Epidermal melanocyte (primary cell): ENCODE data around the gene VWA5B1.
A peak's percentile ranks its signal among the peaks of the same experiment; 100 is the strongest.

ENCODE experiments used
- DNase-seq: peaks from one replicate; pipeline ENCODE4 v3.0.0; 2011; ENCODE audit warnings: low spot score; ENCODE audit not compliant: insufficient read length

VWA5B1 gene

DNA sequence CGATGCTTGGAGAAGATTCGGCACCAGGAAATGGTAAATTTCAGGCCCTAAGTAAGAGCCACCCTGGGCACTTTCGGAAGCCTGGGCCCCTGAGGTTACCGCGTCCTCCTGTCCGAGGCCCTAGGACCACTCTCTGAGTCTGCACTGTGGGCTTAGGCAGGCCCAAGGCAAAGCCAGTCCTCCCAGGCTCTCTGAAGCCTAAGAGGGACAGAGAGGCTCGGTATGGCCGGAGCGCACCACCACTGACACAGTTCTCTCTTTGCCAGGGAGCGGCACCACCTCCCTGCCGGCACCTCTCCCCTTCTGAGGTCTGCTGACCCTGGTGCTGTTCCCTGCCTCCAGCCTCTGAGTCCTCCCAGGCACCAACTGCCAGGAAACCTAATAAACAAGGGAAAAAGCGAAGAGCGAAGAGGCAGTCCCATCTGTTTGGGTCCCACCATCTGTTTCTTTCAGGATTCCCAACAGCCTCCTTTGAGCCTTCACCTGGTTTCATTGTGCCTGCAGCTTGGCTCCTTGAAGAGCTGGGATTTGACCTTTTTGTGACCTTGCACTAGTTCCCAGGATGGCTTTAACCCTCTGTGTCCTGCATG lies 57.7 kb downstream of the VWA5B1 start:
- no peak for DNase-seq

DNA sequence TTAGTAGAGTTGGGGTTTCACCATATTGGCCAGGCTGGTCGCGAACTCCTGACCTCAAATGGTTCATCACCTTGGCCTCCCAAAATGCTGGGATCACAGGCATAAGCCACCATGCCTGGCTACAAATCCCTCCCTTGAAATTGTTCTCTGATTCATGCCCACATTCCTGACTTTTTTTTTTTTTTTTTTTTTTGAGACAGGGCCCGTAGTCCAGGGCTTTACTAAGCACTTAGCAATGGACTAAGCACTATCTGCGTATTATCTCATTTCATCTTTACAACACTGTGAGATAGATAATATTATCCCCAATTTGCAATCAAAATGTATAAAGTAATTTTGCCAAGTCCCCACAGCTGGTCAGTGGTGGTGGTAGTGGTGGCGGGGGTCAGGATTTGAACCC lies 58.9 kb downstream of the VWA5B1 start:
- DNase-seq, result no peak

DNA sequence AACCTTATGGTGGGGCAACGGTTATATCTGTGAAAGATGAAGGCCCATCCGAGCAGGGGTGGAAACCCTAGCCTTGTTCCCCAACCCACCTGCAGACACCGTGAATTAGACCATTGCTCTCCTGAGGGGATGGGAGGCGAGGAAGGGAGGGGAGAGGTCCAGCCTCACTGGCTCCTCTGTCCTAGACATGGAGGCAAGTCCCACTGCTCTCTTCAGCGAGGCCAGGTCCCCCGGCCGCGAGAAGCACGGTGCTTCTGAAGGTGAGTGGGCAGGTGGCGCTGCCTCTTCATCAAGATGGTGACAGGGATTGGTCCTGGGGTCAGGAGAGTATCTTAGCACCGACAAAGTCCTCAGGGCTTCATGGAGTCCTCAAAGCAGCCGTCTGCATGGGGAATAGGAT lies 59.3 kb downstream of the VWA5B1 start:
- DNase-seq, result no peak

DNA sequence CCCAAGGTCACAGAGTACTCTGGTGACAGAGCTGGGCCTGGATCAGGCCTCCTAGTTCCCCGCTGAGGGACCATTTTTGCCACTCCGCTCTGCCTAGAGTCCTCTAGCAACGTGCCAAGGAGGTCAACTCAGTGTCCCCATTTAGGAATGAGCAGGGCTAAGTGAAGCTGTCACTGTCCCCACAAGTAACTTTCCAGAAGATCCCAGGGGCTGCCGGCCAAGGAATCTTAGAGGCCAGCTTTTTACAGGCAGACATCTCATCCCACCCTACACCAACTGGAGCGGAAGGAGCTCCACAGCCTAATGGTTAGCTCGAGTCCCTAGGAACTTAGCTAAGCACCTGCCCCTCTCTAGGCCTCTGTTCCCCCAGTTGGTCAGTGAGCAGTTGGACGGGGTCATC lies 59.7 kb downstream of the VWA5B1 start:
- DNase-seq, result no peak

DNA sequence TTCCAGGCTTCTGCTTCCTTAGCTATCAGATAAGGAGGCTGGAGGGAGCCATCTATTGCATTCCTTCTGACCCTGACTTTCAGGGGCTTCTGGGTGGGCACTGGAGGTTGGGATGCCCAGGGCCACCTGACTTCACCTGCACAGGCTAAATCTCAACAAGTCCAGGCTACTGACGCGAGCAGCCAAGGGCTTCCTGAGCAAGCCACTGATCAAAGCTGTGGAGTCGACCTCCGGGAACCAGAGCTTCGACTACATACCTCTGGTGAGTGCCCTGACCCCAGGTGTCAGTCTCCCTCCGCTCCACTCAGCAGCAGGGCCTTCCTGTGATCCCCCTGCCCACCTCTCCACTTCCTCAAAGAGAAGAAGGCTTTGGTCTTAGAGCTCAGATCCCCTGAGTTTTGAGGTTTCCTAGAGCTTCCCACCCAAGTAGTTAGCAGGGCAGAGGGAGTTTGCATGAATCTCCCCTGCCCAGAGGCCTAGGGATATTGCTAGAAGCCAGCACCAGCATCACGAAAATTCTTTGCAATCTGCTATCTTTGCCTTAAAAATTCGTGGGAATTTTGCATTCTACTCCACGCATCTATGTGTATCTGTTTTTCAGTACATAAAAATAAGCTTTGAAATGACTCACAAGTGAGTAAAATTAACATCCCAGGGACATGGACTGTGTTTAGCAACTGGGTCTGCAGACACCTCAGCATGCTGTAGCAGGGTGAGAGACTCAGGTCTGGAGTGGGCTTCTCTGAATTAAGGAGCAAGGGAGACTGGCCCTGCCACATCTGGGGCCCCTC lies 61.4 kb downstream of the VWA5B1 start:
- DNase-seq, result no peak

DNA sequence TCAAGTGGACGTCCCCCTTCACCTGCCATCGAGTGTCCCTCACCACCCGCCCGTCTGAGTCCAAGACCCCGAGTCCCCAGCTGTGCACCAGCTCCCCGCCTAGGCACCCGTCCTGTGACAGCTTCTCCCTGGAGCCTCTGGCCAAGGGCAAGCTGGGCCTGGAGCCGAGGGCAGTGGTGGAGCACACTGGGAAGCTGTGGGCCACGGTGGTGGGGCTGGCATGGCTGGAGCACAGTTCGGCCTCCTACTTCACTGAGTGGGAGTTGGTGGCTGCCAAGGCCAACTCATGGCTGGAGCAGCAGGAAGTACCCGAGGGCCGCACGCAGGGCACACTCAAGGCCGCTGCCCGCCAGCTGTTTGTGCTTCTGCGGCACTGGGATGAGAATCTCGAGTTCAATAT lies 63.2 kb downstream of the VWA5B1 start:
- DNase-seq, result no peak

DNA sequence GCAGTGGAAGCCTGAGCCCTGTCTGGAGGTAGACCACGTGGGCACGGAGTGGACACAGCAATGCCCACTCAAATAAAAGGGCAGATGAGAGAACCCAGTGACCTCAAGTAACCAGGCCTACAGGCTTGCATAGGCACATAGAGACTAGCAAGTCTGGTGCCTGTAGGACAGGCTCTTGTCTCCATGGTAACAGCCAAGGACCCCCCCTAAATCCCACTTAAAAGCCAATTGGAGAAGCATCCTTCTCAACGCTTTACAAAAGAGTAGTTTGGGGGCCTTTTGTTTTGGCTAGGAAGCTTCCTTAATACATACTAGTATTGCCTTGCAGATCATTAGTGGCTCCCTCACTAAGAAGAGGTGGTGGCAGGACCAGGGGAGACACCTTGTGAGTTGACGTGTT lies 63.9 kb downstream of the VWA5B1 start:
- no peak for DNase-seq

DNA sequence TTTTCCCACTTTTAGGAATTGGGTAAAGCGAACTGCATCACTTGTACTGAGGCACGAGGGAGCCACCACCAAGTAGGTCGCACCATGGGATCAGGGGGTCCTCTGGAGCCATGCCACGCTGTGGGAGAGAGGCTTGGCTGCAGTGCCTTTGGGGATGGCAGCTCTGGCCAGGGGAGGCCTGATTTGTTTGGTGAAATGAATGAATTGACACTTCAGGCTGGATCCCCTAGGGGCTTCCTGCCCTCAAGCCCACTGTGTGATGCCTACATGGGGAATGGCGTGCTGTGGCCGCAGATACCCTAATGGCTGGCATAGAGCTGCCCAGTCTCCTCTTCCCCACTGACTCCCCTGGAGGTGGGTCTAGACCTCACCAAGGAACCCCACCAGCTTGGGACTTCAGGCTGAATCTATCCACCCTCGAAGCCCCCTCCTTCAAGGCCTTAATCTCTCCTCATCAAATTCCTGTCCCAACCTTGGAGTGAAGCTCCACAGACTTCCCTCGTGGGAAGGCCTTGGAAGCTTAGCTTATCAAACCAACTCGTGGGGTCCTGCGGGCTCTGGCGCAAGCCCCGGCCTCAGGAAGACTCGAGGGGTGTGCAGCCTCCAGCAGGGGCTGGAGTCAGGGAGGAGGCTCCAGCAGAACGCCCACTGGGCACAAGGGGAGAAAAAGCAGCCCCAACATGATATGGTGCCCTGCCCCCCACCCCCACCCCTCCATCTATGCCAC lies 64.6 kb downstream of the VWA5B1 start:
- DNase-seq, result no peak

DNA sequence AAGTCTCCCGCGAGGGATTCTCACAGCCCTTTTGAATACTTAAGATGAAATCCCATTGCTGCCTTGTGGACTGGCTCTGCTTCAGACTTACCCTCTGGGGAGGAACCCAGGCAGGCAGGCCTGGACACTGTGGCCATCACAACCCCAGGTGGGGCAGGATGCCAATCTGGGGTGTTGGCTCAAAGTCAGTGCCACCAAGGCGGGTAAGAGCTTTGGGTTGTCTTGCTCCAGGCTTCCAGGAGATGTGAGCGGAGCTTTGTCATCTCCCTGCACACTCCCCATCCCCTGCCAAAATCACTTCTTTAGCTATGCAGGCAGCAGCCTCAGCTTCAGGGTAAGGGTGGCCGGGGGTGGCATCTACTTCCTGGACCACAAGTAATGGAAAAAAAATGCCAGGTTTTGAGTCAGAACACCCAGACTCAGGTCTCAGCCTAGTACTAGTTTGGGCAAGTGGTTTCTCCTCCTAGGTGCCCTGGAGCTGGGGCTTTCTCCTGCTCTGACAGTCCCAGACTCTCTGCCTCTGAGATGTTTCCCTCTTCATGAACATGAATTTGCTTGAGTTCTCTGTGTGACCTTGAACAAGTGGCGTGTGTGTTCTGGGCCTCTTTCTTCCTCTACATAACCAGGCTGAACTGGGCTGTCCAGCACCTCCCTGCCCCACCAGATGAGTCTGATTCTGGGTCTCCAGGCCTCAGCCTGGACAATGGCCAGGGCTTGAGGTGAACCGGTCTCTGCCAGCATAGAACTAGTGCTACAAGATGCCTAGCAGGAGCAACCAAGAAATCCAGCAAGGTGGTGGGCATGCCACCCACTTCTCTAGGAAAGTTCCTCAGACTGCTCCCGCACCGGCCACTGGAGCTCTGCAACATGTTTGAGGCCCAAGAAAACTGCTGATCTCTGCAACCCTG lies 65.4 kb downstream of the VWA5B1 start:
- no peak for DNase-seq

DNA sequence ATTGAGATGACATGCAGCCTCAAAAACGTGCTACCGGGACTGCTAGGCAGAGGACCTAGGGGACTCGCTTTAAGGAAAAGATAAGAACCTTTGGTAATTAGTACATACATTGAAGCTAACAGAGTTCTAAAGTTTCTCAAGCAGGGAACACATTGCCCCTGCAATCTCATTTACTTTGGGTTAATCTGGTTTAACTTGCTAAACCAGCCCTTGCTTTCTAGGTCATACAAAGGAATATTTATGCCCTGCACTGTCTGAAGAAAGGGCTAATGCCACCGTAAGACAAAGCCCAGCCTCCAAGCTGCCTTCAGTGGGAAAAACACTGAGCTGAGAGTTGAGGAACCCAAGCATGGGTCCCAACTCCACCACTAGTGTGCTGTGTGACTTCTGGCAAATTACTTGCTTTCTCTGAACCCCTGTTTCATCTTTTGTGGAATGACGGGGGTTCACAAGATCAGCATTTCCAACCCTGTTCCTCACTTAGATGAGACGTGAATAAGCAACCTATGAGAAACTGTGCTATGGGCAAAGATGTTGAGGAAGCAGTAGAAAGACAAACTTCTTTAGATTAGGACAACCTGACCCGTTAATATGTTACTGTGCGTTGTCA lies 66.3 kb downstream of the VWA5B1 start:
- DNase-seq, result no peak

DNA sequence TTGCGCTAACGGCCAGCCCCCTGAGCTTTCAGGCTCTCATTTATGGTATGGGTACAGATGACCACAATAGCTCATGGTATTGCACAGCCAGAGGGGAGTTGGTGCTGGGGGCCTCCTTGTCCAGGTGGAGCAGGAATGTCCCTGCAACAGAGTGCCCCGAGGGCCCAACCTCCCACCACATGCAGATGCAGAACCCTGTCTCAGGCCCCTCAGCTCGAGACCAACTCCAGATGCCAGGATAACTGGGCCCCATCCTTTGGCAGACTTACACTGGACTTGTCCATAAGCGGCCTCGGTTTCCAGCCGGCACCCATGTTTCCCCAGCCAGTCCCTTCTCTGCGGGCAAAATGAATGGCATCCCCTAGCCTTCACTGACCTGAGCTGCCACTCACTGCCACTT lies 67.1 kb downstream of the VWA5B1 start:
- no peak for DNase-seq

DNA sequence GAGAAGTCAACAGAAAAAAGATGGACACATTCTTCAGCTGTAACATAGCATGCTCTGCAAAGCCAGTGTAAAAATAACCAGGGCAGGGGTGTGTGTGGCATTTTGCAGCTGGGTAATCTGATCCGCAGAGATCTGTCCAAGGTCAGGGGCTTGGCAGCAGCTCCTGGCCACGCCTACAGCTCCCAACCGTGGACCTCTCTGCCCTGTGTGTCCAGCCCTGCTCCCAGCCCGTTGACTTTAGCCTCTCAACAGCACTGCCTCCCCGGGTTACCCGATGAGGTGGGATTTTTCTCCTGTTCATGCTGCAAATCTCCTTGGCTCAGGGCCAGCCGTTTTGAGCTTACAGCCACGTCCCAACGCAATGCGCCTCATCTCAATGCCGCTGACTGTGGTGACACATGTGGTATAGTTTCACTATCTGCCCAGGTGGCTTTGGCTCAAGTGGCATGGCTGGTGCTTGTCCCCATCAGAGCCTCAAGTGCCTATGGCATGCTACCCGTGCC lies 68.1 kb downstream of the VWA5B1 start:
- peak; percentile 58 for DNase-seq

DNA sequence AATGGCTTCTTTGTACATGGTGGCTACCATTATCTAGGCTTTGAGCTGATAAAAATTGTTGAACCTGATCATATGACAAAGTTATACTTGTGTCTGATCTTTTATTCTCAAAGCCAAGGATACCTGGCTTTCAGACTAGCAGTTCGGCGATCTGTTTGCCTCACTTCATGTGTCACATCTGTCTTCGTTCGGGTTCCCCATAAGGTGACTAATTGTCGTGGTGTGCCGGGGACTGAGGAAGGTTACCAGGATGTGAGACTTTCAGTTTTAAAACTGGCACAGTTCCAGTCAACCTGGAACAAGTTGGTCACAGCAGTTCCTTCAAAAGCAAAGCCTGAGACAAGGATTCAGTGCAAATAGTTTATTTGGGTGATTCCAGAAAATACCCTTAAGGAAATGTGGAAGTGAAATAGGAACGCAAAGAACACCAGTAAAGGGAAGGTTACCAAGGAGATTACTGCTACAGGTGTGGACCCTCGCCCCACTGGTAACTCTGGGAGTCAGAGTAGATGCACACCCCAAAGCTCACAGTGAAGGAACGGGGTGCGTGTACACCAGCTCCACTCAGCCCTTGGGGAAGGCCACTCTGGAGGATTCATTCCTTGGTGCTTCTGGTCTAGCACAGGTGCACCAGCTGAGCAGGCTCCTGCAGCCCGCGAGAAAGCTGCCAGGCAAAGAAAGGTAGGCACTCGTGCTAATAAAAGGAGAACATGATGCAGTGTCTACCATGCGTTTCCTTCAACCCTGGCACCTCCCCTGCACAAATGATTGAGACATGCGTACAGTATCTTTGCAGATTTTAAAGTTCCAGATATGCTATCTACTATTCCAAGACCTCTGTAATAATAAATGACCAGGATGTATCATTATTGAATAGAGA lies 69.0 kb downstream of the VWA5B1 start:
- no peak for DNase-seq

DNA sequence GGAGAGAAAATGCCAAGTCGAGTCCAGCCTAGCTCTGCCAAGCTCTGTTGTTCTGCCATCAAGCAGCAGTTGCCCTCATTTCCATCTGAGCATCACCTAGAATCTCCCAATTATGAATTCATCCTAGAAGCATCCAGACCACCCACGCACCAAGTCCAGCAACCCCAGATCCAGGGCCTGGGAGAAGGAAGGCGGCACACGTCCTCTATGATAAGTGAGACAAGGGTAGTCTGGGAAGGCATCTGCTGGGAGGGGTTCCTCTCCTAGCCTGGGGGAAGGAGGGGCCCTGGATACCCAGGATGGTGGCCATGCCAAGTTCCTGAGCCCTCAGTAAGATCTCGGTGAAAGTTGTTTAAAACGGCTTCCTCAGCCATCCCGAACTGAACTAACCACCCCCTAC lies 70.7 kb downstream of the VWA5B1 start:
- no peak for DNase-seq

DNA sequence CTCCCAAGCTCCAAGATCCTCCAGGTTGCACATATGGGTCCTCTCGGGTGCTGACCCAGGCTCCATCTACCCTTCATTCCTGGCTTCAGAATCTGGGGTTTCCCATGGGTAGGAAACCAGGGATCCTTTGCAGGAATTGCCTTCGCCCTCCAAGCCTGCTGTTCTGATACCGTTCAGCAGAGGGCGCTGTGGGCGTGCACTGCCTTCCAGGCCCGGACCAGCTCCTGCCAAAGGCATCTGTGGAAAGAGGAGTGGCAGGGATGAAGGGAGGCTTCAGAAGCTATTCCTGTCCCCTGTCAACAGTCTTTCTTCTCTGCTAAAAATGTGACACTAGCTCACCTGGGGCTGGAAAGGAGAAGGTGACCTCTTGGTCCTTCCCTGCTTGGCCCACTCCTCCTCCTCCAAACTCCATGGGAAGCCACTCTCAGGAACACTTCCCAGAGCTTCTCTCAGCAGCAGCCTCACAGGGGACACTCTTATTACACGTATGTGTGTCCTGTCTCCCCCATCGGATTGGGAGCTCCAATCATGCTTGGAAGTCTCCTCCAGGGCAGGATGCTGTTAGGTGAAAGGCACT lies 71.2 kb downstream of the VWA5B1 start:
- DNase-seq, result no peak

DNA sequence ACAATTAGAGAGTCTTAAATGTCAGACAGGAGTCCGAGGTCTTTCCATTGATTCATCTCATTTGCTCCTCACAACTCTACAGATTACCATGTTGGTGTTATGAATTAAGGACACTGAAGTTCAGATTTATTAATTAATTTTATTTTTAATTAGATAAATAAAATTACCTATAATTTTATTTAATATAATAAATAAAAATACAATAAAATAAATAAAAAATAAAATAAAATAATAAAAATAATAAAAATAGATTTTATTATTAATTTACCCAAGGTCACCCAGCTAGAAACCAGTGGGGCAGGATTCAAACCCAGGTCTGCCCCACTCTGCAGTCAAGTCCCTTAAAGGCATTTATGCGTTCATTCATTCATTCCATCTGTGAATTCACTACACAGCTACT lies 72.2 kb downstream of the VWA5B1 start:
- no peak for DNase-seq

DNA sequence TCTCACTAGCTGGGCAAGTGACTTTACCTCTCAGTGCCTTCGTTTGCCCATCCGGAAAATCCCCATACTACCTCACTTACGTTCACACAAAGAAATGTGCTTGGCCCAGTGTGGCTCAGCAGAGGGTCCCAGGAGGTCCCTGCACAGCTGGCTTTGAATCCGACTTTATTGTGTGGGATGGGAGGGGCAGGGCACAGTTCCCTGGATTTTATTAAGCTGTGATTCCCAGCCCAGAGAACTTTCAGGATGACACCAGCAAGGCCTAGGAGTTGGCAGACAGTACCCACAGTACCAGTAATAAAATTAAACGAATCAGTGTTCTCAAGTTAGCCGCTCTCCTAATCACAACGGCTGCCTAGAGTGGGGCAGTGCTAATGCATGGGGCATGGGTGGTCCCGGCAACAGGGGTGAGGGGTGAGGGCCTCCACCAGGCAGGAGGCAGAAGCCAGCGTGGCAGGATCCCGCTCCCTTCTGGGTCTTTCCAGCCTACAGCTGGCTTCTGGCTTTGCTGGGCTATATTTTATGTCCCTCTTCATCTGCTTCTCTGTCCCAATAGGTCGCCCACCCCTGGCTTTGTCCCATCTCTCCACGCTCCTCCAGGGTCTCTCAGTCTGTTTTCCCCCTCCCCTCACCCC lies 74.9 kb downstream of the VWA5B1 start:
- no peak for DNase-seq

DNA sequence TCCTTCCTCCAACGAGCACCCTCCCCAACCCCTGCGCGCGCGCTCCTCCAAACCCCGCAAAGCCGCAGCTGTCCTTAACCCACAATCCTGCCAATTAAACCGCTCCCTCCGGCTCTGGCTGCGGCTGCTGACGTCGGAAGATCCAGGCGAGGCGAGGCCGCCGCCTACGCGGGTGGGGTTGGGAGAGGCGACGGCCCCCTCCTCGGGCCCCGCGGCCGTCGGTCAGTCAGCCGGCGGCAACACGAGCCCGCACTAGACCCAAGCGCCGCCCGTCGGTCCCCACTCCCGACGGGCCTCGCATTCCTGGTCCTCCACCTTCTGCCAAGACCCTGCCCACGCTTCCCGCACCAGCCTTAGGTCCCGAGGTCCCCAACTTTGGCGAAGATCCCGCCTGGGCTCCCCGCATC lies 75.4 kb downstream of the VWA5B1 start:
- no peak for DNase-seq

DNA sequence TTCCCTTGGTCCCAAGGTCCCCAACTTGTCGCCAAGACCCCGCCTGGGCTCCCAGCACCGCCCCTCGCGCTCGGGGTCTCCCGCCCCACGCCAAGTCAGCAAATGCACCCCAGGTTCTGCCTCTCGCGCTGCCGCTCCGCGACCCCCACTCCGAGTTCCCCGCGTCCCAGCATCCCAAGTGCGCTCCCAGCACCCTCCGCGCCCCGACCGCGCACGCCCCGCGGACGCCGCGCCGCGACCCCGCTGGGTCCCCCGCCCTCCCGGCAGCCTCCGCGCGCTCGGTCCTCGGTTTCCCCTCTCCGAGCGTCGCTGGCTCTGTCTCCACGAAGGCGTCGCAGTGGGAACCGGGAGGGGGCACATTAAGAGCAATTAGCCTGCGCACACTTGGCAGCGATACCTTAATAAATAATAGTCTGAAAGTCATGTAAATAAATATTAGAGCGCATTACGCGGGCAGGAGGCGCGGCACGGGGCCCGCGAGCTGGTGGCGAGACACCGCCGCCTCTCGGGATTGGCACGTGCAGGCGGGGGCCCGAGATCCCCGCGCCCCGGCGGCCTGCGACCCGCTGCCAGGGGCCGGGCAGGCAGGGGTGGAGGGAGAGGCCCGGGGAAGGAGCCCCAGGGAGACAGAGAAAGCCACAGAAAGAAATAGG lies 75.9 kb downstream of the VWA5B1 start:
- DNase-seq, result no peak
